BLaER1 (cell line): ENCODE measurements around the gene ZP1.

Source experiments
- H3K27ac ChIP-seq: shearing (Covaris generic); formaldehyde crosslinking; 2 replicates; pipeline ENCODE4 v1.8.1; 2022
- H3K27me3 ChIP-seq: shearing (Covaris generic); formaldehyde crosslinking; 2 replicates; pipeline ENCODE4 v1.8.1; 2022
- H3K36me3 ChIP-seq: shearing (Covaris generic); formaldehyde crosslinking; 2 replicates; pipeline ENCODE4 v1.8.1; 2022
- H3K4me1 ChIP-seq: shearing (Covaris generic); formaldehyde crosslinking; 2 replicates; pipeline ENCODE4 v1.8.1; 2022
- H3K4me2 ChIP-seq: shearing (Covaris generic); formaldehyde crosslinking; 2 replicates; pipeline ENCODE4 v1.8.1; 2022
- H3K4me3 ChIP-seq: shearing (Covaris generic); formaldehyde crosslinking; 2 replicates; pipeline ENCODE4 v1.8.1; 2022
- H3K9ac ChIP-seq: shearing (Covaris generic); formaldehyde crosslinking; 2 replicates; pipeline ENCODE4 v1.8.1; 2022
- H3K9me3 ChIP-seq: shearing (Covaris generic); formaldehyde crosslinking; 2 replicates; pipeline ENCODE4 v1.8.1; 2022
- H4K20me1 ChIP-seq: shearing (Covaris generic); formaldehyde crosslinking; 2 replicates; pipeline ENCODE4 v1.8.1; 2022
- Cebpa-rat ChIP-seq: shearing (Covaris generic); IDR thresholded peaks from 2 replicates; pipeline ENCODE4 v1.8.1; 2022

Gene ZP1

GRCh38 chr11:60914633-60915247 is 47.4 kb downstream of the ZP1 start:
- Histone ChIP-seq H3K4me2 (peak overlapping the region; percentile 94), H3K36me3 (peaks cover 29% of the 10 kb centered on the region), H4K20me1 (peaks cover 43% of the 10 kb centered on the region), H3K4me1 (peaks cover 72% of the 10 kb centered on the region), H3K27me3 (no peaks in the 10 kb centered on the region), H3K9ac (peak overlapping the region; percentile 92), H3K4me3 (peak overlapping the region; percentile 97), H3K27ac (peak overlapping the region; percentile 93), H3K9me3 (peaks cover 5% of the 10 kb centered on the region)
- no peak for TF ChIP-seq Cebpa-rat

GRCh38 chr11:60915248-60915914 is 48.0 kb downstream of the ZP1 start:
- H3K4me3 ChIP-seq: peak overlapping the region; percentile 97
- peak overlapping the region; percentile 93 for H3K27ac ChIP-seq
- H4K20me1 ChIP-seq: peaks cover 50% of the 10 kb centered on the region
- H3K27me3 ChIP-seq: no peaks in the 10 kb centered on the region
- peak overlapping the region; percentile 92 for H3K9ac ChIP-seq
- H3K9me3 ChIP-seq: no peaks in the 10 kb centered on the region
- peak overlapping the region; percentile 94 for H3K4me2 ChIP-seq
- peaks cover 36% of the 10 kb centered on the region for H3K36me3 ChIP-seq
- H3K4me1 ChIP-seq: peaks cover 66% of the 10 kb centered on the region
- TF ChIP-seq Cebpa-rat: no peak

- peaks cover 63% of the 10 kb centered on the region for H4K20me1 ChIP-seq
These were observed 49.4 kb downstream of the ZP1 start for GRCh38 chr11:60916669-60917206.

DNA sequence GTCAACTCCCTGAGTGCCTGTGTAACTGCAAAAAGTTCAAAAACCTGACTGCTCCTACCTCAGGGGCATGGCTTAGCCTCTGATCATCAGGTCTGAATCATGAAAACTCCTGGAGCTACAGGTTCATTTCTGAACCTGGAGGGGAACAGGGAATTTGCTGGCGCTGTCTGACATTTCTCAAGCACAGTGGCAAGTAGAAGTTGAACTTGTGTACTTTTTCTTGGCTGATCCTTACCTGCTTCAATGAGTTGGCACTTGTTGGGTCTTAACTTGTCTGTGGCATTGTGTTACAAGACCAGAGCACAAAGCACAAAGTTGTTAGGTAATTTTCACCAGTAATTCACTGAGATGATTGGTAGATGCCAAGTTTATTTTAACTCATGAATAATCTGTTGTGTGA is 49.9 kb downstream of the ZP1 start:
- H3K4me3 ChIP-seq: no peak overlapping the region
- H3K4me2 ChIP-seq: 0 out of 2 replicates have a peak overlapping the region, but pooled peaks have one; percentile 94
- peaks cover 69% of the 10 kb centered on the region for H4K20me1 ChIP-seq
- H3K9me3 ChIP-seq: no peaks in the 10 kb centered on the region
- H3K36me3 ChIP-seq: peaks cover 54% of the 10 kb centered on the region
- peaks cover 54% of the 10 kb centered on the region for H3K4me1 ChIP-seq
- H3K27ac ChIP-seq: no peak overlapping the region
- H3K27me3 ChIP-seq: peaks cover 4% of the 10 kb centered on the region; the same call in 1 of the 2 replicates
- no peak for TF ChIP-seq Cebpa-rat
- no peak overlapping the region for H3K9ac ChIP-seq

More at GRCh38 chr11:60916669-60917206, 49.4 kb downstream of the ZP1 start:
- TF ChIP-seq Cebpa-rat: no peak
- no peaks in the 10 kb centered on the region for H3K9me3 ChIP-seq
- H3K4me3 ChIP-seq: no peak overlapping the region
- H3K36me3 ChIP-seq: peaks cover 49% of the 10 kb centered on the region
- no peaks in the 10 kb centered on the region for H3K27me3 ChIP-seq
- H3K27ac ChIP-seq: no peak overlapping the region
- H3K9ac ChIP-seq: no peak overlapping the region; the same call in 1 of the 2 replicates
- H3K4me1 ChIP-seq: peaks cover 54% of the 10 kb centered on the region
- H3K4me2 ChIP-seq: peak overlapping the region; percentile 94

- Histone ChIP-seq H3K27ac (no peak overlapping the region), H3K9ac (no peak overlapping the region), H4K20me1 (peaks cover 80% of the 10 kb centered on the region), H3K9me3 (no peaks in the 10 kb centered on the region), H3K4me2 (no peak overlapping the region), H3K36me3 (peaks cover 66% of the 10 kb centered on the region), H3K4me1 (peaks cover 54% of the 10 kb centered on the region), H3K27me3 (peaks cover 16% of the 10 kb centered on the region), H3K4me3 (no peak overlapping the region)
- no peak for TF ChIP-seq Cebpa-rat
These were observed 51.1 kb downstream of the ZP1 start for GRCh38 chr11:60918251-60918938.

DNA sequence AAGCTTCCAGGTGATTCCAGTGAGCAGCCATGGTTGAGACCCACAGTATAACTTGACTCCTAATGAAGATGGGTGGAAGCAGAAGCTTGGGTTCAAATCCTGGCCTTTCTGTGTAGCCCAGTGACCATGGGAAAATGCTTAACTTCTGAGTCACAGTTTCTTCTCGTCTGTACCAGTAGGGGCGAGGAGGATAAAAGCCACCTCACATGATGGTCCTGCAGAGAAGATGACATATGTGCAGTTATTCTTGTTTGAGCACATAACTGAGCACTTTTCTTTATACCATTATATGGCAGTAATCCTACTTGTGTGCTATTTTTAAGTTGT is 51.6 kb downstream of the ZP1 start:
- peaks cover 85% of the 10 kb centered on the region for H4K20me1 ChIP-seq
- H3K9me3 ChIP-seq: no peaks in the 10 kb centered on the region
- H3K4me3 ChIP-seq: no peak overlapping the region
- H3K27me3 ChIP-seq: peaks cover 21% of the 10 kb centered on the region
- no peak overlapping the region for H3K9ac ChIP-seq
- peaks cover 57% of the 10 kb centered on the region for H3K4me1 ChIP-seq
- H3K4me2 ChIP-seq: no peak overlapping the region
- H3K36me3 ChIP-seq: peaks cover 69% of the 10 kb centered on the region
- no peak for TF ChIP-seq Cebpa-rat
- no peak overlapping the region for H3K27ac ChIP-seq

- Histone ChIP-seq H3K4me2 (no peak overlapping the region), H3K27me3 (peaks cover 25% of the 10 kb centered on the region), H4K20me1 (peaks cover 89% of the 10 kb centered on the region), H3K4me3 (no peak overlapping the region), H3K4me1 (peaks cover 62% of the 10 kb centered on the region), H3K36me3 (peaks cover 69% of the 10 kb centered on the region), H3K27ac (no peak overlapping the region), H3K9me3 (no peaks in the 10 kb centered on the region), H3K9ac (no peak overlapping the region)
- no peak for TF ChIP-seq Cebpa-rat
These were observed 52.0 kb downstream of the ZP1 start for GRCh38 chr11:60919320-60919719.

DNA sequence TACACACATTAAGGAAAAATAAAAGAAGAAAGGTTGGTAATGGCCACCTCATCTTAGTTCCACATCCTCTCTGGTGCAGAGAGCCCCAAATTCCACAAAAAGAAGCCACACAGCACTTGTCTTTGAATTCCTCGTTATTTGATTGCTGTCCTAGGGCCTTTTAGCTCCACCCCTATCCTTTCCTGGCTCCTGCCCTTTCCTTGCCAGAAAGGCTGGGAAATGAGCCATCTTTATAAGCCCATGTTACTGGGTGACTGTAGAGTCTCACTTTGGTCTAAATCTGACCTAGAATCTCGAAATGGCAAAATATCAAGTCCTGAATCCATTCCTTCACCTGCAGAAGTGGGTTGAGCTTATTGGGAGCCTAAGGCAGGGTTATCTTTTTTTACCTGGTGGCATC is 52.6 kb downstream of the ZP1 start:
- Histone ChIP-seq H3K9ac (no peak overlapping the region), H3K9me3 (no peaks in the 10 kb centered on the region), H3K4me1 (peaks cover 67% of the 10 kb centered on the region), H3K4me3 (no peak overlapping the region), H3K27ac (no peak overlapping the region), H4K20me1 (peaks cover 96% of the 10 kb centered on the region), H3K27me3 (peaks cover 31% of the 10 kb centered on the region), H3K4me2 (no peak overlapping the region), H3K36me3 (peaks cover 69% of the 10 kb centered on the region)
- no peak for TF ChIP-seq Cebpa-rat

DNA sequence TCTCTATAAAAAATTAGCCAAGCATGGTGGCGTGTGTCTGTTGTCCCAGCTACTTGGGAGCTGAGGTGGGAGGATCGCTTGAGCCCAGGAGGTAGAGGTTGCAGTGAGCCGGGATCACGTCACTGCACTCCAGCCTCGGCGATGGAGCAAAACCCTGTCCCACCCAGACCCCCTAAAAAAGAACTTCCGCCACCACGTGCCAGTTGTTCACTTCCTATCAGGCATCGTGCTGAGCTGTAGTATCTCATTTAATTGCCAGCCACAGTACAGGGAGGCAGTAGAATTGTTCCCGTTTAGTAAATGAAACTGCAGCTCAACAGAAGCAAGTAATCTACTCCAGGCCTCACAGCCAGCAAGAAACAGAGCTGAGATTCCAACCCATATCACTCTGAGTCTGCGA is 53.9 kb downstream of the ZP1 start:
- H3K4me1 ChIP-seq: peaks cover 68% of the 10 kb centered on the region

More for the DNA sequence above, 53.9 kb downstream of the ZP1 start:
- H3K4me3 ChIP-seq: no peak overlapping the region
- no peaks in the 10 kb centered on the region for H3K9me3 ChIP-seq
- H3K27ac ChIP-seq: no peak overlapping the region
- H4K20me1 ChIP-seq: peaks cover 100% of the 10 kb centered on the region
- TF ChIP-seq Cebpa-rat: no peak
- peaks cover 69% of the 10 kb centered on the region for H3K36me3 ChIP-seq
- no peak overlapping the region for H3K9ac ChIP-seq
- H3K27me3 ChIP-seq: peaks cover 44% of the 10 kb centered on the region
- no peak overlapping the region for H3K4me2 ChIP-seq
